HG03045 (cell line): Measurements from ENCODE around the gene LTBP3.
A peak's percentile ranks its signal among the peaks of the same experiment; 100 is the strongest.
"Not testable (repeated sequence)": the region's sequence is repeated elsewhere in the genome, so short reads cannot be mapped to it uniquely, and the experiment has no call there.

Experiments used
- ATAC-seq: cut with Tn5 transposase; IDR thresholded peaks from one replicate; pipeline ENCODE4 v1.9.1; 2021; ENCODE audit warnings: mild to moderate bottlenecking, moderate library complexity; ENCODE audit not compliant: unreplicated experiment

The LTBP3 gene

GRCh38 chr11:65518941-65519549, 39.1 kb downstream of the LTBP3 start:
- not testable (repeated sequence) for ATAC-seq

GRCh38 chr11:65516135-65516968, 41.8 kb downstream of the LTBP3 start:
- no peak for ATAC-seq

GRCh38 chr11:65512311-65512710, 45.8 kb downstream of the LTBP3 start:
- not testable (repeated sequence) for ATAC-seq

GRCh38 chr11:65506772-65507505, 51.2 kb downstream of the LTBP3 start:
- peak; percentile 41 for ATAC-seq

GRCh38 chr11:65506290-65506771, 51.8 kb downstream of the LTBP3 start:
- ATAC-seq: no peak

- no peak for ATAC-seq
These were observed 52.5 kb downstream of the LTBP3 start for GRCh38 chr11:65505466-65506289.

- no peak for ATAC-seq
These were observed 53.3 kb downstream of the LTBP3 start for GRCh38 chr11:65504674-65505465.

GRCh38 chr11:65503949-65504673, 54.0 kb downstream of the LTBP3 start:
- ATAC-seq: no peak

- no peak for ATAC-seq
These were observed 54.7 kb downstream of the LTBP3 start for GRCh38 chr11:65503368-65503948.

- no peak for ATAC-seq
These were observed 55.4 kb downstream of the LTBP3 start for GRCh38 chr11:65502555-65503367.

GRCh38 chr11:65502274-65502554, 55.9 kb downstream of the LTBP3 start:
- no peak for ATAC-seq

GRCh38 chr11:65501472-65502273, 56.5 kb downstream of the LTBP3 start:
- no peak for ATAC-seq

GRCh38 chr11:65501186-65501471, 57.0 kb downstream of the LTBP3 start:
- ATAC-seq: no peak

GRCh38 chr11:65500387-65501185, 57.6 kb downstream of the LTBP3 start:
- ATAC-seq: no peak

GRCh38 chr11:65499713-65500386, 58.3 kb downstream of the LTBP3 start:
- ATAC-seq: no peak

- ATAC-seq: peak; percentile 30
These were observed 59.0 kb downstream of the LTBP3 start, which contains the start of gene MALAT1 for GRCh38 chr11:65498977-65499712. Gene MALAT1, plus strand, starts transcription at chr11:65499045.
